ENCODE data around the gene SNCB.
A peak's percentile ranks its signal among the peaks of the same experiment; 100 is the strongest.

Gene SNCB

GRCh38 chr5:176660860-176661641 lies 30.7 kb upstream of the SNCB start:
- peak; percentile 75 for ATAC-seq
- DNase-seq, result peak; percentile 86

- ATAC-seq (peak; percentile 20), DNase-seq (no peak)
Observed at GRCh38 chr5:176660530-176660859, 30.2 kb upstream of the SNCB start.

- DNase-seq, result no peak
Observed at GRCh38 chr5:176659860-176660461, 29.6 kb upstream of the SNCB start.

GRCh38 chr5:176659512-176659839 lies 29.1 kb upstream of the SNCB start:
- DNase-seq (no peak), ATAC-seq (no peak)

More at GRCh38 chr5:176659860-176660461, 29.6 kb upstream of the SNCB start:
- ATAC-seq, result no peak

- DNase-seq (no peak), ATAC-seq (no peak)
Observed at GRCh38 chr5:176658817-176659511, 28.6 kb upstream of the SNCB start.

- peak; percentile 74 for DNase-seq
- ATAC-seq, result peak; percentile 52
Observed at GRCh38 chr5:176658007-176658599, 27.8 kb upstream of the SNCB start.

GRCh38 chr5:176656467-176656990 lies 26.2 kb upstream of the SNCB start:
- DNase-seq, result no peak
- no peak for ATAC-seq

GRCh38 chr5:176654856-176655255 lies 24.5 kb upstream of the SNCB start:
- ATAC-seq (no peak), DNase-seq (no peak)

- peak; percentile 77 for DNase-seq
- ATAC-seq, result peak; percentile 77
Observed at GRCh38 chr5:176653401-176654385, 23.4 kb upstream of the SNCB start.

- ATAC-seq, result no peak
- no peak for DNase-seq
Observed at GRCh38 chr5:176652136-176652535, 21.8 kb upstream of the SNCB start.

- DNase-seq (no peak), ATAC-seq (no peak)
Observed at GRCh38 chr5:176651472-176651980, 21.2 kb upstream of the SNCB start.

- DNase-seq, result no peak
- no peak for ATAC-seq
Observed at GRCh38 chr5:176650354-176650884, 20.1 kb upstream of the SNCB start.

GRCh38 chr5:176648474-176649194 lies 18.3 kb upstream of the SNCB start:
- no peak for ATAC-seq
- DNase-seq, result peak; percentile 41

GRCh38 chr5:176647843-176648473 lies 17.6 kb upstream of the SNCB start:
- ATAC-seq (no peak), DNase-seq (no peak)

GRCh38 chr5:176647030-176647842 lies 16.9 kb upstream of the SNCB start, which contains the start of gene TSPAN17:
Gene TSPAN17, plus strand, starts transcription at chr5:176647484. Its CDS starts 132 bp downstream, at chr5:176647616.
- peak; percentile 96 for ATAC-seq
- peak; percentile 100 for DNase-seq

GRCh38 chr5:176646707-176647029 lies 16.3 kb upstream of the SNCB start:
- ATAC-seq (no peak), DNase-seq (no peak)

GRCh38 chr5:176646049-176646706 lies 15.8 kb upstream of the SNCB start:
- ATAC-seq (no peak), DNase-seq (no peak)

GRCh38 chr5:176644878-176645670 lies 14.7 kb upstream of the SNCB start:
- ATAC-seq (no peak), DNase-seq (no peak)

Data from stimulated activated naive CD8-positive, alpha-beta T cell treated with anti-CD3 and anti-CD28 coated beads, Interleukin-15, Interleukin-2, amounts not matched to agents 100 U/mL and 50 U/mL, for 24 hours (primary cell).